DOHH2 (cell line): ENCODE results near the gene PPP1R3G.

Experiments used
- H3F3A ChIP-seq: fragments of 200-600 bp; sonication (generic), shearing (Covaris generic); 2 replicates; pipeline ENCODE4 v1.6.0; 2016; ENCODE audit warnings: antibody characterized with exemption, mild to moderate bottlenecking; ENCODE audit not compliant: control insufficient read depth, insufficient read depth
- H3K27ac ChIP-seq: fragments of 200-600 bp; sonication (generic); 2 replicates; pipeline ENCODE4 v1.5.1; 2014; ENCODE audit warnings: low read depth, mild to moderate bottlenecking, low read length, moderate library complexity
- H3K27me3 ChIP-seq: fragments of 200-600 bp; sonication (generic); 2 replicates; pipeline ENCODE4 v1.6.1; 2014; ENCODE audit warnings: mild to moderate bottlenecking, low read length, mixed read lengths; ENCODE audit not compliant: control insufficient read depth
- H3K36me3 ChIP-seq: fragments of 200-600 bp; sonication (generic); 2 replicates; pipeline ENCODE4 v1.6.1; 2014; ENCODE audit warnings: mild to moderate bottlenecking, low read length, moderate library complexity, mixed read lengths; ENCODE audit not compliant: control insufficient read depth
- H3K4me1 ChIP-seq: fragments of 200-600 bp; sonication (generic); 2 replicates; pipeline ENCODE4 v1.6.1; 2014; ENCODE audit warnings: mild to moderate bottlenecking, low read length, mixed read lengths; ENCODE audit not compliant: control insufficient read depth
- H3K4me2 ChIP-seq: fragments of 200-600 bp; sonication (generic); 2 replicates; pipeline ENCODE4 v1.6.0; 2014; ENCODE audit warnings: mild to moderate bottlenecking, low read length, moderate library complexity
- H3K4me3 ChIP-seq: fragments of 200-600 bp; sonication (generic); 2 replicates; pipeline ENCODE4 v1.5.1; 2014; ENCODE audit warnings: mild to moderate bottlenecking, low read length, mixed read lengths
- H3K79me2 ChIP-seq: fragments of 200-600 bp; sonication (generic); 2 replicates; pipeline ENCODE4 v1.6.1; 2014; ENCODE audit warnings: mild to moderate bottlenecking, low read length, mixed read lengths; ENCODE audit not compliant: control insufficient read depth
- H3K9me2 ChIP-seq: fragments of 200-600 bp; sonication (generic); replicated peaks from 2 replicates; pipeline ENCODE4 v1.6.1; 2014; ENCODE audit warnings: mild to moderate bottlenecking, low read length, mixed read lengths; ENCODE audit not compliant: control insufficient read depth
- H3K9me3 ChIP-seq: fragments of 200-600 bp; sonication (generic); 2 replicates; pipeline ENCODE4 v1.6.1; 2014; ENCODE audit warnings: antibody characterized with exemption, low read length, mixed read lengths; ENCODE audit not compliant: control insufficient read depth, insufficient read depth
- H4K20me1 ChIP-seq: fragments of 200-600 bp; sonication (generic); 2 replicates; pipeline ENCODE4 v1.6.0; 2014; ENCODE audit warnings: low read depth, mild to moderate bottlenecking, antibody characterized with exemption, low read length, moderate library complexity; ENCODE audit not compliant: control insufficient read depth, insufficient read depth
- CTCF ChIP-seq: fragments of 200-600 bp; sonication (generic); IDR thresholded peaks from one replicate; pipeline ENCODE4 v1.5.1; 2014; ENCODE audit warnings: antibody characterized with exemption, mild to moderate bottlenecking, low read depth, low read length; ENCODE audit not compliant: poor library complexity, severe bottlenecking
- EZH2phosphoT487 ChIP-seq: fragments of 200-600 bp; sonication (generic); IDR thresholded peaks from 2 replicates; pipeline ENCODE4 v1.6.1; 2017; ENCODE audit warnings: borderline replicate concordance, mild to moderate bottlenecking, antibody characterized with exemption, low read length, moderate library complexity, mixed read lengths

The PPP1R3G gene

GRCh38 chr6:5088780-5089179, 3.6 kb downstream of the PPP1R3G start:
- no peaks in the 10 kb centered on the region for H3F3A ChIP-seq
- no peaks in the 10 kb centered on the region for H4K20me1 ChIP-seq
- H3K4me2 ChIP-seq: no peak overlapping the region
- H3K4me3 ChIP-seq: no peak overlapping the region
- H3K9me3 ChIP-seq: no peaks in the 10 kb centered on the region
- no peaks in the 10 kb centered on the region for H3K79me2 ChIP-seq
- H3K4me1 ChIP-seq: peaks cover 31% of the 10 kb centered on the region
- TF ChIP-seq CTCF: no peak
- H3K27ac ChIP-seq: no peak overlapping the region
- no peaks in the 10 kb centered on the region for H3K9me2 ChIP-seq
- H3K27me3 ChIP-seq: peaks cover 52% of the 10 kb centered on the region
- H3K36me3 ChIP-seq: no peaks in the 10 kb centered on the region

- Histone ChIP-seq H3K36me3 (no peaks in the 10 kb centered on the region), H3K4me1 (peaks cover 32% of the 10 kb centered on the region), H3K9me3 (no peaks in the 10 kb centered on the region), H3K27me3 (peaks cover 45% of the 10 kb centered on the region), H3K4me3 (no peak overlapping the region), H3K4me2 (no peak overlapping the region), H3F3A (no peaks in the 10 kb centered on the region), H3K9me2 (no peaks in the 10 kb centered on the region), H4K20me1 (no peaks in the 10 kb centered on the region), H3K27ac (no peak overlapping the region), H3K79me2 (no peaks in the 10 kb centered on the region)
- TF ChIP-seq EZH2phosphoT487 (no peak), CTCF (no peak)
Observed at GRCh38 chr6:5089481-5090438, 4.6 kb downstream of the PPP1R3G start.

GRCh38 chr6:5090603-5091002, 5.5 kb downstream of the PPP1R3G start:
- Histone ChIP-seq H3K9me2 (no peaks in the 10 kb centered on the region), H3K27ac (no peak overlapping the region), H3K4me3 (no peak overlapping the region), H3K4me2 (no peak overlapping the region), H3K9me3 (no peaks in the 10 kb centered on the region), H4K20me1 (no peaks in the 10 kb centered on the region), H3K79me2 (no peaks in the 10 kb centered on the region), H3K4me1 (peaks cover 34% of the 10 kb centered on the region), H3K27me3 (peaks cover 37% of the 10 kb centered on the region), H3F3A (no peaks in the 10 kb centered on the region), H3K36me3 (no peaks in the 10 kb centered on the region)
- TF ChIP-seq EZH2phosphoT487: no peak
